ENCODE measurements around the gene DDX55.

Gene DDX55

GRCh38 chr12:123634142-123634561, 32.3 kb downstream of the DDX55 start:
- H3K27ac ChIP-seq (ENCODE audit: low read length): peak overlapping the region; percentile 43

GRCh38 chr12:123643911-123644310, 42.0 kb downstream of the DDX55 start:
- H3K79me2 ChIP-seq (ENCODE audit: low read length): 0 out of 2 replicates have a peak, but pooled peaks cover 4% of the 10 kb centered on the region
- H3K4me1 ChIP-seq (ENCODE audit: low read length): no peaks in the 10 kb centered on the region
- TF ChIP-seq EZH2phosphoT487 (IDR thresholded peaks at IDR 0.05; ENCODE audit: low read depth) (no peak), CTCF (IDR thresholded peaks at IDR 0.05; ENCODE audit: low read depth, low read length) (no peak)
- no peaks in the 10 kb centered on the region for H3K9me3 ChIP-seq (ENCODE audit: insufficient read depth, low read length)
- no peak overlapping the region for H3K27ac ChIP-seq (ENCODE audit: low read length)
- no peak overlapping the region for H3K4me3 ChIP-seq (ENCODE audit: low read length)
- H3K4me2 ChIP-seq (ENCODE audit: low read length): no peak overlapping the region
- H4K20me1 ChIP-seq (ENCODE audit: insufficient read depth, low read length): no peaks in the 10 kb centered on the region
- H3K36me3 ChIP-seq (replicated peaks; ENCODE audit: low read depth, low read length): peaks cover 42% of the 10 kb centered on the region
- no peaks in the 10 kb centered on the region for H3K27me3 ChIP-seq (ENCODE audit: low read depth, low read length)
- no peak overlapping the region for H2AFZ ChIP-seq (ENCODE audit: low read depth, low read length)
- H3K9ac ChIP-seq (ENCODE audit: low read length): no peak overlapping the region

More at GRCh38 chr12:123634142-123634561, 32.3 kb downstream of the DDX55 start:
- Histone ChIP-seq H3K27me3 (ENCODE audit: low read depth, low read length) (no peaks in the 10 kb centered on the region), H3K36me3 (replicated peaks; ENCODE audit: low read depth, low read length) (peaks cover 15% of the 10 kb centered on the region), H2AFZ (ENCODE audit: low read depth, low read length) (no peak overlapping the region), H3K4me2 (ENCODE audit: low read length) (peak overlapping the region; percentile 97), H4K20me1 (ENCODE audit: insufficient read depth, low read length) (no peaks in the 10 kb centered on the region), H3K4me1 (ENCODE audit: low read length) (peaks cover 10% of the 10 kb centered on the region), H3K9ac (ENCODE audit: low read length) (peak overlapping the region; percentile 84), H3K4me3 (ENCODE audit: low read length) (peak overlapping the region; percentile 86), H3K9me3 (ENCODE audit: insufficient read depth, low read length) (no peaks in the 10 kb centered on the region), H3K79me2 (ENCODE audit: low read length) (peaks cover 56% of the 10 kb centered on the region)
- TF ChIP-seq CTCF (IDR thresholded peaks at IDR 0.05; ENCODE audit: low read depth, low read length): no peak
- no peak for TF ChIP-seq EZH2phosphoT487 (IDR thresholded peaks at IDR 0.05; ENCODE audit: low read depth)

DNA sequence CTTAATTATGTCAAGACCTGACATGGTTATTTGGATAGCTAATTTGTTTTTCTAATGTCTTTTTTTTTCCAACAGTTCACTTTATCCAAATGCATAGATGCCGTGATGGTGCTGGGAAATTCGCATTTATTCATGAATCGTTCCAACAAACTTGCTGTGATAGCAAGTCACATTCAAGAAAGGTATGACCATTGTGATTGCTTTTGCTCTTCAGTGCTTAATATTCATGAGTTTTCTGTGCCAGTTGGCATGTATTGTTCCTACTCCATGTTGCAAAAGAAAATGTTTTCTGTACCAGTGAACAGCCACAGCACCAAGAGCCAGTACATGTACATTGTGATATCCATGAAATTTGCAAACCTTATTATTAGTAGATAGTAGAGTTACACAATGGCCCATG, 43.5 kb downstream of the DDX55 start:
- no peak overlapping the region for H3K4me2 ChIP-seq (ENCODE audit: low read length)
- H3K9me3 ChIP-seq (ENCODE audit: insufficient read depth, low read length): no peaks in the 10 kb centered on the region
- no peak overlapping the region for H2AFZ ChIP-seq (ENCODE audit: low read depth, low read length)
- peaks cover 51% of the 10 kb centered on the region for H3K36me3 ChIP-seq (replicated peaks; ENCODE audit: low read depth, low read length)
- no peak overlapping the region for H3K4me3 ChIP-seq (ENCODE audit: low read length)
- H3K9ac ChIP-seq (ENCODE audit: low read length): no peak overlapping the region
- 0 out of 2 replicates have a peak, but pooled peaks cover 4% of the 10 kb centered on the region for H3K79me2 ChIP-seq (ENCODE audit: low read length)
- no peaks in the 10 kb centered on the region for H3K27me3 ChIP-seq (ENCODE audit: low read depth, low read length)
- no peaks in the 10 kb centered on the region for H3K4me1 ChIP-seq (ENCODE audit: low read length)
- TF ChIP-seq CTCF (IDR thresholded peaks at IDR 0.05; ENCODE audit: low read depth, low read length): no peak
- no peak for TF ChIP-seq EZH2phosphoT487 (IDR thresholded peaks at IDR 0.05; ENCODE audit: low read depth)
- no peak overlapping the region for H3K27ac ChIP-seq (ENCODE audit: low read length)
- H4K20me1 ChIP-seq (ENCODE audit: insufficient read depth, low read length): no peaks in the 10 kb centered on the region

GRCh38 chr12:123645878-123646277, 44.0 kb downstream of the DDX55 start:
- H3K4me1 ChIP-seq (ENCODE audit: low read length): no peaks in the 10 kb centered on the region
- no peaks in the 10 kb centered on the region for H4K20me1 ChIP-seq (ENCODE audit: insufficient read depth, low read length)
- no peak overlapping the region for H3K27ac ChIP-seq (ENCODE audit: low read length)
- H3K36me3 ChIP-seq (replicated peaks; ENCODE audit: low read depth, low read length): peaks cover 50% of the 10 kb centered on the region
- H3K9me3 ChIP-seq (ENCODE audit: insufficient read depth, low read length): no peaks in the 10 kb centered on the region
- no peaks in the 10 kb centered on the region for H3K27me3 ChIP-seq (ENCODE audit: low read depth, low read length)
- H3K79me2 ChIP-seq (ENCODE audit: low read length): 0 out of 2 replicates have a peak, but pooled peaks cover 4% of the 10 kb centered on the region
- H3K4me3 ChIP-seq (ENCODE audit: low read length): no peak overlapping the region
- H3K4me2 ChIP-seq (ENCODE audit: low read length): no peak overlapping the region
- H3K9ac ChIP-seq (ENCODE audit: low read length): no peak overlapping the region
- TF ChIP-seq EZH2phosphoT487 (IDR thresholded peaks at IDR 0.05; ENCODE audit: low read depth) (no peak), CTCF (IDR thresholded peaks at IDR 0.05; ENCODE audit: low read depth, low read length) (no peak)
- no peak overlapping the region for H2AFZ ChIP-seq (ENCODE audit: low read depth, low read length)

Data from OCI-LY3 (cell line).